ENCODE measurements around the gene RREB1.

GRCh38 chr6:7247179-7247456, 139.4 kb downstream of the RREB1 start:
- TF ChIP-seq, protein P1, sequence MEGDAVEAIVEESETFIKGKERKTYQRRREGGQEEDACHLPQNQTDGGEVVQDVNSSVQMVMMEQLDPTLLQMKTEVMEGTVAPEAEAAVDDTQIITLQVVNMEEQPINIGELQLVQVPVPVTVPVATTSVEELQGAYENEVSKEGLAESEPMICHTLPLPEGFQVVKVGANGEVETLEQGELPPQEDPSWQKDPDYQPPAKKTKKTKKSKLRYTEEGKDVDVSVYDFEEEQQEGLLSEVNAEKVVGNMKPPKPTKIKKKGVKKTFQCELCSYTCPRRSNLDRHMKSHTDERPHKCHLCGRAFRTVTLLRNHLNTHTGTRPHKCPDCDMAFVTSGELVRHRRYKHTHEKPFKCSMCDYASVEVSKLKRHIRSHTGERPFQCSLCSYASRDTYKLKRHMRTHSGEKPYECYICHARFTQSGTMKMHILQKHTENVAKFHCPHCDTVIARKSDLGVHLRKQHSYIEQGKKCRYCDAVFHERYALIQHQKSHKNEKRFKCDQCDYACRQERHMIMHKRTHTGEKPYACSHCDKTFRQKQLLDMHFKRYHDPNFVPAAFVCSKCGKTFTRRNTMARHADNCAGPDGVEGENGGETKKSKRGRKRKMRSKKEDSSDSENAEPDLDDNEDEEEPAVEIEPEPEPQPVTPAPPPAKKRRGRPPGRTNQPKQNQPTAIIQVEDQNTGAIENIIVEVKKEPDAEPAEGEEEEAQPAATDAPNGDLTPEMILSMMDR (IDR thresholded peaks at IDR 0.05): no peak
- no peak for TF ChIP-seq POLR2A (IDR thresholded peaks at IDR 0.05)

Data from transverse colon (tissue), 3 donors.